HG02759 (cell line): ENCODE data around the gene NRP1.

ENCODE experiments used
- ATAC-seq: cut with Tn5 transposase; IDR thresholded peaks from one replicate; pipeline ENCODE4 v1.9.1; 2021; ENCODE audit warnings: mild to moderate bottlenecking, moderate library complexity; ENCODE audit not compliant: unreplicated experiment

Gene NRP1

DNA sequence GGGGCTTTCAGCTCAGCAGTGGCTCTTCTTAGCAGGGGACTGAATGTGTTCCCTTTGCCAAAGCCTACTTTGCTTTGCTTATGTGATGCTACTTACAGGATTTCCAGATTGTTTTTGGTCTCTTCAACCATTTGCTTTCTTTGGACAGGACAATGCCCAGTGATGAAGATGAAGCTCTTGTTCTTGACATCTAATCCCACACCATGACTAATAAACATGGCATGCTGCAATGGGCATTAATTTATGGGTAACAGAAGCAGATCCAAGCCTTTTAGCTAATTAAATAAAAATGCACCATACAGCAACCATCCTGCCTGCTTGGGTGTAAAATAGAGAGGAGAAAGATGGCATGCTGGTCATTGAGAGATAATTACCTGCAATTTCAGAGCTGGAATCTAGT lies 200.9 kb downstream of the NRP1 start:
- no peak for ATAC-seq

DNA sequence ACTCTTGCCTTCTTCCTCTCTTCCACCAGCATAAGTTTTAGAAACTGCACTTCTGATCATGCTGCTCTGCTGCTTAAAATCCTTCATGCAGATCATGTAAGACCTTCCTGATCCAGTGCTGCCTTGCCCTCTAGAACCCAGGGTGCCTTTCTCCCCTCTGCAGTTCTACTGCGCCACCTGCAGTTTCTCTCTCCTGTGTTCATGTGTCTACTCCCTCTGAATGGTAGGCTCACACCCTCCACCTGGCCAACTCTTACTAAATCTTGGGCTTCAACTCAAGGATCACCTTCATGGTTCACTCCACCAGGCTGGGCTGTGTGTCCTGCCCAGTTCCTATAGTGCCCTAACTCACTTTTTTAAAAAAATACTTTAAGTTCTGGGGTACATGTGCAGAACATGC lies 201.8 kb downstream of the NRP1 start:
- no peak for ATAC-seq

DNA sequence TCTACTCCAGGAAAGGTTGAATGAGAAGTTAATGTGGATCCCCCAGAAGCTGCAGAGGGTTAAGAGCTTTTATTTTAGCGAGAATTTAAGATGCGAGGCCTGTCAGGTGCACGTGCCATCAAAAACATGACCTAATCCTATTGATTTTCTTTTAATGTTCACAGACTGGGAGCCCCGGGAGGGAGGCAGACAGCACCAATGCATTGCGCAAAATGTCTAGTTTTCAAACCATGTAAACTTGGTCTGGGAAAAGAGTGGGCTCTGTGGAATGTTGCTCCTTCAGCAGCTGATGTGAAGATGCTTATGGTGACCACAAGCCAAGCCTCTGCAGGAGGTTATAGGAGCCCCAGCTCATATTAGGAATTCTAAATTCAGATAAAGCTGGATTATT lies 204.5 kb downstream of the NRP1 start:
- ATAC-seq = no peak

DNA sequence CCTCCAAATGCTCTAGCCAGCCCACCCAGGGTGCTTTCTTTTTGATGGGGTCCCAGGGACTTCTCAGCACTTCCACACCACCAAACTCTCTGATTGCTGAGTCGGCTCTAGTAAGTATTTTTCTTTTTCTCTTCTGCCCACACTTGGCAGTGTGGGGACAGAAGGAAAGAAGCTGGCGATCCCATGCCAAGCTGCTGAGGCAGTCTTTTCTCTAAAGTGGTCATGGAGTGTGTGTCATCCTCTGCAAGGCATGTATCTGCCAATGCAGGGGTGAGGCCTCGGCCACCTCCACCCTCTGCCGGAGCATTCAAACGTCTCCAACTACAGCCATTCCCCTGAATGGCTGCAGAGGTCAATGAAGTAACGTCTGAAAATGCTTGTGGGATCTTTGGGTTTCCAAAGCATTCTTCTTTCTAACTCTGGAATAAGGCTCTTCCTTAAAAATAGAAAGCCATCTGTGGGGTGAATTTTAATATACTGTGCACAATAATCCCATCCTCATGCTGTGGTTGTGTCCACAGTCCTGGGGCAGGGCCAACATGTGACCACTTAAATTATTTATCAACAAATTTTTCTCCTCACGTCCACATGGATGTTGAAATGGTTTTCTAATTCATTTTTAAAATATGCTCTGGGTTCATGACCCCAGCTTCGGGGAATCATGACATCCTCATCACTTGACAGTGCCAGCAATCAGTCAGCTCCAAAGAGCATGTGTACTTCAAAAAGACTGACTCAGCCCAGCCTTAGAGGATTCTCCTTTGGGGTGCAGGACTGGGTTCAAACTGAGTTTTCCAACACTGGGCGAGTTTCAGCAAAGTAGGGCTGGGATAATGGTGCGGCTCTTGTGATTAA lies 205.1 kb downstream of the NRP1 start:
- ATAC-seq = no peak

- no peak for ATAC-seq
Observed at GRCh38 chr10:33127622-33128021, 206.8 kb downstream of the NRP1 start.
